GM12878 (cell line): ENCODE measurements around the gene SGPP2. TPM values are rescaled to one million over a fixed set of nuclear protein-coding genes. Genes with fewer than 3 reads are reported as not detected.

Experiments
- ATAC-seq: fragments of 200-7000 bp; cut with Tn5 transposase; 3 replicates; pipeline ENCODE4 v1.9.1; 2020; ENCODE audit warnings: mild to moderate bottlenecking, moderate library complexity
- BruUV-seq: library from RNA; stranded (reverse); fragments of 400-500 nt; replicated peaks from 2 replicates; lab custom pipeline; 2021; lab: Mats Ljungman, UMichigan
- CTCF ChIA-PET: fragments of 300-600 bp; sonication (Branson Sonifier 250); formaldehyde crosslinking; extraction: SDS; loops from one replicate; lab custom pipeline; 2021; ENCODE audit warnings: inconsistent platforms; lab: Yijun Ruan, JAX
- POLR2A ChIA-PET: fragments of 350-600 bp; formaldehyde crosslinking; extraction: SDS; loops from one replicate; lab custom pipeline; 2021; ENCODE audit warnings: inconsistent platforms; lab: Charles Lee
- RAD21 ChIA-PET: fragments of 300-600 bp; sonication (Branson Sonifier 250); formaldehyde crosslinking; loops from one replicate; lab custom pipeline; 2023; ENCODE audit warnings: antibody characterized with exemption; ENCODE audit not compliant: unreplicated experiment; lab: Charles Lee
- SMC1A ChIA-PET: fragments of 300-600 bp; sonication (Branson Sonifier 250); formaldehyde crosslinking; loops from one replicate; lab custom pipeline; 2023; ENCODE audit not compliant: unreplicated experiment, uncharacterized antibody; lab: Charles Lee
- DNase-seq: peaks from one replicate; pipeline ENCODE4 v3.0.0-alpha.2; 2011; ENCODE audit warnings: low read depth, low spot score
- FAIRE-seq: peaks from 3 replicates; lab custom pipeline; 2011; peaks lifted over from hg19 to GRCh38; lab: Jason Lieb, UNC
- H2AFZ ChIP-seq: 2 replicates; pipeline ENCODE4 v1.6.0; 2011; ENCODE audit warnings: low read depth, low read length, control low read depth; ENCODE audit not compliant: control insufficient read depth
- H3K27ac ChIP-seq: 2 replicates; pipeline ENCODE4 v1.5.1; 2011; ENCODE audit warnings: control low read depth; ENCODE audit not compliant: control insufficient read depth, insufficient read depth
- H3K27me3 ChIP-seq, 2 experiments: replicated peaks in 1 of 2; 2 replicates each; pipeline versions ENCODE4 v1.6.0 to v1.6.1; 2011; ENCODE audit warnings: low read length in 1 of 2; ENCODE audit not compliant: control insufficient read depth in 2 of 2, insufficient read depth in 2 of 2
- H3K36me3 ChIP-seq, 2 experiments: 2 replicates each; pipeline ENCODE4 v1.5.1; 2011; ENCODE audit warnings: low read length in 1 of 2; ENCODE audit not compliant: control insufficient read depth in 2 of 2, insufficient read depth in 2 of 2
- H3K4me1 ChIP-seq: 2 replicates; pipeline ENCODE4 v1.6.1; 2011; ENCODE audit warnings: mild to moderate bottlenecking, low read length, moderate library complexity, mixed read lengths; ENCODE audit not compliant: control insufficient read depth, insufficient read depth
- H3K4me2 ChIP-seq: 2 replicates; pipeline ENCODE4 v1.6.0; 2011; ENCODE audit warnings: control low read depth; ENCODE audit not compliant: control insufficient read depth, insufficient read depth
- H3K4me3 ChIP-seq: fragments of 200-600 bp; sonication (generic); 2 replicates; pipeline ENCODE4 v1.5.1; 2016
- H3K79me2 ChIP-seq: 2 replicates; pipeline ENCODE4 v1.6.0; 2011; ENCODE audit warnings: low read length; ENCODE audit not compliant: control insufficient read depth, insufficient read depth
- H3K9ac ChIP-seq: 2 replicates; pipeline ENCODE4 v1.8.0; 2011; ENCODE audit warnings: low read length, control low read depth, mixed read lengths; ENCODE audit not compliant: control insufficient read depth, insufficient read depth
- H3K9me3 ChIP-seq: replicated peaks from 3 replicates; pipeline ENCODE4 v1.5.1; 2011; ENCODE audit warnings: mild to moderate bottlenecking, low read length; ENCODE audit not compliant: control insufficient read depth, insufficient read depth
- H4K20me1 ChIP-seq: 2 replicates; pipeline ENCODE4 v1.6.0; 2011; ENCODE audit not compliant: control insufficient read depth, insufficient read depth
- CHD1 ChIP-seq: IDR thresholded peaks from 2 replicates; pipeline ENCODE4 v1.6.1; 2012; ENCODE audit warnings: low read depth, low read length, improper control_type of control experiment
- DPF2 ChIP-seq: fragments of 450-650 bp; IDR thresholded peaks from 2 replicates; pipeline ENCODE4 v1.6.1; 2017; ENCODE audit warnings: mild to moderate bottlenecking
- EP300 ChIP-seq, 2 experiments: fragments of 150-350 bp in 1 of 2; IDR thresholded peaks; 2 replicates each; pipeline ENCODE4 v1.6.1; 2011 to 2012; ENCODE audit warnings: low read depth in 2 of 2, low read length in 2 of 2, borderline replicate concordance in 1 of 2, improper control_type of control experiment in 1 of 2, inconsistent platforms in 1 of 2; ENCODE audit not compliant: control insufficient read depth in 1 of 2
- MEF2B ChIP-seq: fragments of 450-650 bp; IDR thresholded peaks from 2 replicates; pipeline ENCODE4 v1.6.1; 2018; ENCODE audit warnings: mild to moderate bottlenecking, moderate library complexity; ENCODE audit not compliant: partially characterized antibody, poor library complexity, severe bottlenecking
- NFYA ChIP-seq: IDR thresholded peaks from 2 replicates; pipeline ENCODE4 v1.6.1; 2011; ENCODE audit warnings: low read depth, mild to moderate bottlenecking, low read length, improper control_type of control experiment, borderline replicate concordance
- PML ChIP-seq: IDR thresholded peaks from 2 replicates; pipeline ENCODE4 v1.6.1; 2012; ENCODE audit warnings: low read length, inconsistent platforms
- POLR2AphosphoS5 ChIP-seq: IDR thresholded peaks from 2 replicates; pipeline ENCODE4 v1.6.1; 2011; ENCODE audit warnings: mild to moderate bottlenecking, low read length, inconsistent platforms
- SREBF1 ChIP-seq: IDR thresholded peaks from 2 replicates; pipeline ENCODE4 v1.6.1; 2012; ENCODE audit warnings: mild to moderate bottlenecking, low read length
- SREBF2 ChIP-seq: IDR thresholded peaks from 2 replicates; pipeline ENCODE4 v1.6.1; 2012; ENCODE audit warnings: mild to moderate bottlenecking, low read length
- STAT3 ChIP-seq: IDR thresholded peaks from 2 replicates; pipeline ENCODE4 v1.6.1; 2011; ENCODE audit warnings: low read depth, low read length, improper control_type of control experiment
- TCF12 ChIP-seq: IDR thresholded peaks from 2 replicates; pipeline ENCODE4 v1.6.1; 2011; ENCODE audit warnings: low read depth, mild to moderate bottlenecking, low read length
- WRNIP1 ChIP-seq: IDR thresholded peaks from 2 replicates; pipeline ENCODE4 v1.6.1; 2011; ENCODE audit warnings: low read depth, low read length, improper control_type of control experiment, borderline replicate concordance
- ZNF274 ChIP-seq: IDR thresholded peaks from one replicate; pipeline ENCODE4 v1.8.0; 2011; ENCODE audit not compliant: insufficient read length, insufficient read depth
- ZZZ3 ChIP-seq: IDR thresholded peaks from 2 replicates; pipeline ENCODE4 v1.6.1; 2011; ENCODE audit warnings: low read depth; ENCODE audit not compliant: control insufficient read depth, insufficient read length
- WGBS: methylation state at CpG from one replicate; pipeline ENCODE4 v1.1.6; 2016; ENCODE audit warnings: low lambda C conversion rate; ENCODE audit not compliant: insufficient replicate concordance, insufficient coverage; ENCODE audit errors: missing lambda C conversion rate; 5-methylcytosine and 5-hydroxymethylcytosine counted together
- in situ Hi-C: fragments of 300-500 bp; cut with MboI; formaldehyde crosslinking; loops from 9 replicates; pipeline ENCODE4 v1.14.3; 2018; ENCODE audit warnings: mixed read lengths
- intact Hi-C: fragments of 100-400 bp; cut with micrococcal nuclease; formaldehyde crosslinking; loops from one replicate; pipeline ENCODE4 v1.14.2; 2022; ENCODE audit not compliant: unreplicated experiment
- polyA plus RNA-seq, 11 experiments: library from polyadenylated mRNA; depleted of rRNA in 4 of 11; unstranded in 6 of 11; stranded (reverse) in 5 of 11; fragments of >200 nt; fragmentation: Nextera tagmentation in 4 of 11; fragmentation: Illumina TruSeq in 1 of 11; extraction: Ambion mirVana in 4 of 11; extraction: Trizol in 1 of 11; gene quantifications; 1 replicate in 1 of 11; 2 replicates in 10 of 11; pipeline versions ENCODE4 v1.2.1 to v1.2.3, GENCODE V29; 2011 to 2016; ENCODE audit warnings: inconsistent platforms in 2 of 11, missing spikeins in 2 of 11, low read depth in 1 of 11
- total RNA-seq, 4 experiments: library from RNA; depleted of rRNA in 3 of 4; stranded (reverse); fragments of >200 nt in 3 of 4; fragmentation: Illumina TruSeq in 1 of 4; extraction: Trizol in 1 of 4; gene quantifications; 2 replicates each; pipeline versions ENCODE4 v1.2.1 to v1.2.3, GENCODE V29; 2013 to 2021
- TF ChIP-seq, protein P1 (sequence below): fragments of 450-650 bp; formaldehyde crosslinking; IDR thresholded peaks from 2 replicates; pipeline ENCODE4 v1.5.0; 2022; ENCODE audit warnings: mild to moderate bottlenecking, missing genetic modification characterization

SGPP2 gene
- total and polyA plus RNA-seq, 10 of the 15 experiments (the other 5 are each of a cell fraction or from before 2014, with no cell fraction given) = 3.5 to 84.9 (median 13.1) TPM

DNA sequence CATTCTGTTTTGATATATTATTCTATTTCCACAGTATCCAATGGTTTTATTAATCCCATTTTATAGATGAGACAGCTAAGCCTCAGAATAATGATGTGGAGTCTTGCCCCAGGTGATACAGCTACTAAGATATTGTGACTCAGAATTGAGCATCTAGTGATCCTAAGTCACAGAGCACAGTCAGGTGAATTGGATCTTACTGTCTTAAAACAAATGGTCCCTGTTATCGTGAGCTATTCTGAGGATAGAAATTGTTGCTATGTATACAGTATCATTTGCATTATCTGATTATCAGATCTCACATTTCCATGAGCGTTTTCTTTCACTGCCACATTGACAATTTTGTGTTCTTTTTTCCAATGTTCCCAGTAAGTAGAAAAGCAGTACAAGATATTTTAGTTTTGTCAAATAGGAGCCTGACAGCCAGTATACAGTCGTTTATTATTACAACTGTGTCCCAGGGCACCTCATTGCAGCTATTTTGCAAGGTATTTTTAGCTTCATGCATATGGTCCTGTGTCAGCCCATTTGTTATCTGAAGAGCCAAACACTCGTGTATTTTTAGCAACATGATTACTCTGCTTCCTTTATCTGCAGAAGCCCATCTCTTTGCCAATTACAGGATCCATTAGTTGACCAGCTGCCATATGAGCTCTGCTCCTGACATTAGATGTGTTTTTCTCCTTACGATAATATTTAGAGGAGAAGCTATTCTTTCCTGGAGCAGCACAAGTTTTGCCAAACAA is 25.1 kb upstream of the SGPP2 start:
- in situ Hi-C loops = no loop called here
- Histone ChIP-seq H4K20me1 (no peaks in the 10 kb centered on the region), H3K27ac (no peak overlapping the region), H3K79me2 (no peaks in the 10 kb centered on the region), H3K27me3 (no peaks in the 10 kb centered on the region), H2AFZ (no peak overlapping the region), H3K36me3 (no peaks in the 10 kb centered on the region), H3K4me3 (no peak overlapping the region), H3K4me2 (no peak overlapping the region), H3K4me1 (no peaks in the 10 kb centered on the region), H3K9ac (no peak overlapping the region), H3K9me3 (no peaks in the 10 kb centered on the region)
- no TSS peak for BruUV-seq
- ChIA-PET RAD21 (no interaction called here), SMC1A (interaction anchor here (0.7 to 1.8 kb wide), 4 partner anchors 10 to 21 kb away, joined by 3 to 6 read pairs (median 4); no protein-coding TSS in a partner anchor), CTCF (no interaction called here), POLR2A (interaction anchor here (0.7 kb wide), 1 partner anchor 10 kb away, joined by 5 read pairs; no protein-coding TSS in a partner anchor)
- intact Hi-C loops = no loop called here
- no peak for DNase-seq
- 34% methylated on average over 5 of the region's 5 CpGs for WGBS
- TF ChIP-seq STAT3 = no peak
- TF ChIP-seq WRNIP1 = no peak
- no peak for TF ChIP-seq MEF2B
- no peak for TF ChIP-seq CHD1
- no peak for TF ChIP-seq EP300 (IDR thresholded peaks at IDR 0.05; ENCODE audit: borderline replicate concordance in 1 of 2, control insufficient read depth in 1 of 2, low read depth in 2 of 2, low read length in 2 of 2)
- TF ChIP-seq DPF2 = no peak
- no peak for TF ChIP-seq SREBF2
- TF ChIP-seq ZZZ3 = no peak
- no peak for TF ChIP-seq POLR2AphosphoS5
- no peak for TF ChIP-seq SREBF1
- no peak for TF ChIP-seq TCF12
- TF ChIP-seq, protein P1, sequence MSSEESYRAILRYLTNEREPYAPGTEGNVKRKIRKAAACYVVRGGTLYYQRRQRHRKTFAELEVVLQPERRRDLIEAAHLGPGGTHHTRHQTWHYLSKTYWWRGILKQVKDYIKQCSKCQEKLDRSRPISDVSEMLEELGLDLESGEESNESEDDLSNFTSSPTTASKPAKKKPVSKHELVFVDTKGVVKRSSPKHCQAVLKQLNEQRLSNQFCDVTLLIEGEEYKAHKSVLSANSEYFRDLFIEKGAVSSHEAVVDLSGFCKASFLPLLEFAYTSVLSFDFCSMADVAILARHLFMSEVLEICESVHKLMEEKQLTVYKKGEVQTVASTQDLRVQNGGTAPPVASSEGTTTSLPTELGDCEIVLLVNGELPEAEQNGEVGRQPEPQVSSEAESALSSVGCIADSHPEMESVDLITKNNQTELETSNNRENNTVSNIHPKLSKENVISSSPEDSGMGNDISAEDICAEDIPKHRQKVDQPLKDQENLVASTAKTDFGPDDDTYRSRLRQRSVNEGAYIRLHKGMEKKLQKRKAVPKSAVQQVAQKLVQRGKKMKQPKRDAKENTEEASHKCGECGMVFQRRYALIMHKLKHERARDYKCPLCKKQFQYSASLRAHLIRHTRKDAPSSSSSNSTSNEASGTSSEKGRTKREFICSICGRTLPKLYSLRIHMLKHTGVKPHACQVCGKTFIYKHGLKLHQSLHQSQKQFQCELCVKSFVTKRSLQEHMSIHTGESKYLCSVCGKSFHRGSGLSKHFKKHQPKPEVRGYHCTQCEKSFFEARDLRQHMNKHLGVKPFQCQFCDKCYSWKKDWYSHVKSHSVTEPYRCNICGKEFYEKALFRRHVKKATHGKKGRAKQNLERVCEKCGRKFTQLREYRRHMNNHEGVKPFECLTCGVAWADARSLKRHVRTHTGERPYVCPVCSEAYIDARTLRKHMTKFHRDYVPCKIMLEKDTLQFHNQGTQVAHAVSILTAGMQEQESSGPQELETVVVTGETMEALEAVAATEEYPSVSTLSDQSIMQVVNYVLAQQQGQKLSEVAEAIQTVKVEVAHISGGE (CRISPR knock-in tag) = no peak
- TF ChIP-seq ZNF274 = no peak
- TF ChIP-seq NFYA = no peak
- TF ChIP-seq PML = no peak
- peak; percentile 41 for FAIRE-seq
- no peak for ATAC-seq
